AG09309 (cell line): ENCODE data around the gene MGAT4A.
A peak's percentile ranks its signal among the peaks of the same experiment; 100 is the strongest.

Experiments used
- DNase-seq: peaks from one replicate; pipeline ENCODE4 v3.0.0-alpha.2; 2010; ENCODE audit warnings: low read depth
- H3K4me3 ChIP-seq: 2 replicates; pipeline ENCODE4 v1.5.1; 2011; ENCODE audit warnings: mild to moderate bottlenecking, low read depth, low read length, moderate library complexity; ENCODE audit not compliant: control insufficient read depth
- CTCF ChIP-seq: IDR thresholded peaks from 2 replicates; pipeline ENCODE4 v1.5.1; 2011; ENCODE audit warnings: mild to moderate bottlenecking, low read depth, low read length, inconsistent platforms; ENCODE audit not compliant: insufficient read depth, control insufficient read depth; ENCODE audit errors: missing control alignments

MGAT4A gene

GRCh38 chr2:98775146-98775986 lies 44.4 kb upstream of the MGAT4A start:
- TF ChIP-seq CTCF = no peak
- DNase-seq = no peak

GRCh38 chr2:98773907-98774306 lies 43.0 kb upstream of the MGAT4A start:
- no peak for DNase-seq
- no peak overlapping the region for H3K4me3 ChIP-seq
- no peak for TF ChIP-seq CTCF

More at GRCh38 chr2:98775146-98775986, 44.4 kb upstream of the MGAT4A start:
- H3K4me3 ChIP-seq = no peak overlapping the region

GRCh38 chr2:98773169-98773568 lies 42.2 kb upstream of the MGAT4A start:
- H3K4me3 ChIP-seq = no peak overlapping the region
- no peak for DNase-seq
- TF ChIP-seq CTCF = no peak

GRCh38 chr2:98772536-98772935 lies 41.6 kb upstream of the MGAT4A start:
- H3K4me3 ChIP-seq = no peak overlapping the region
- no peak for DNase-seq
- TF ChIP-seq CTCF = no peak

- peak; percentile 46 for DNase-seq
- no peak for TF ChIP-seq CTCF
- no peak overlapping the region for H3K4me3 ChIP-seq
Observed at GRCh38 chr2:98771721-98772524, 41.0 kb upstream of the MGAT4A start.

GRCh38 chr2:98771264-98771663 lies 40.3 kb upstream of the MGAT4A start:
- no peak overlapping the region for H3K4me3 ChIP-seq
- DNase-seq = no peak
- no peak for TF ChIP-seq CTCF
